Measurements from ENCODE around the gene FGF6.

DNA sequence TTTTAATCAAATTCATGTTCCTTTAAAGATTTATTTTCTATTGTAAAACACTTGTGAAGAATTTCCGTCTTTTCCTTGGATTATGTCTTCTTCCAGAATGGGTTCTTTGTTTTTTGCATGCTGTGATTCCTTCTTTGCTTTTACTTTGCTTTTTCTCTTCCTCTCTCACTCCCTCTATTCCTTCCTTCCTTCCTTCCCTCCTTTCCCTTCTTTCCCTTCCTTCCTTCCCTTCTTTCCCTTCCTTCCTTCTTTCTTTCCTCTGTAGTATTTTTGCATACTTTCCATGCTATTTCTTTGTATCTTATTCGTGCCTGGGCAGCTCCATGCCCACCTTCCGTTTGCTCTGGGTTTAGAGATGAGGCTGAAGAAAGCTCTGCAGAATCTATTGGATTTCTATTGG, 44.5 kb downstream of the FGF6 start:
- TF ChIP-seq POLR2AphosphoS5 (IDR thresholded peaks at IDR 0.05) (no peak), POLR2A (IDR thresholded peaks at IDR 0.05) (no peak)

Data from spleen (tissue), 3 donors.